Keratinocyte (primary cell): ENCODE measurements around the gene TRUB1. TPM values are rescaled to one million over a fixed set of nuclear protein-coding genes. Genes with fewer than 3 reads are reported as not detected.

Source experiments
- DNase-seq: peaks from one replicate; pipeline ENCODE4 v3.0.0-alpha.2; 2011; ENCODE audit warnings: low read depth, missing footprints, low spot score
- FAIRE-seq: peaks from 2 replicates; lab custom pipeline; 2011; peaks lifted over from hg19 to GRCh38; lab: Jason Lieb, UNC
- H2AFZ ChIP-seq: 2 replicates; pipeline ENCODE4 v1.6.0; 2012; ENCODE audit warnings: low read length, control low read depth, inconsistent platforms; ENCODE audit not compliant: control insufficient read depth
- H3K27ac ChIP-seq: 2 replicates; pipeline ENCODE4 v1.5.1; 2011; ENCODE audit warnings: low read length; ENCODE audit not compliant: control insufficient read depth, insufficient read depth
- H3K27me3 ChIP-seq: 3 replicates; pipeline ENCODE4 v1.6.0; 2011; ENCODE audit warnings: low read length; ENCODE audit not compliant: control insufficient read depth, insufficient read depth; ENCODE audit errors: extremely low read depth
- H3K36me3 ChIP-seq, 2 experiments: 2 replicates in 1 of 2; 3 replicates in 1 of 2; pipeline ENCODE4 v1.5.1; 2011; ENCODE audit warnings: low read length in 2 of 2, mild to moderate bottlenecking in 1 of 2; ENCODE audit not compliant: control insufficient read depth in 2 of 2, insufficient read depth in 2 of 2; ENCODE audit errors: extremely low read depth in 1 of 2
- H3K4me1 ChIP-seq: 3 replicates; pipeline ENCODE4 v1.5.1; 2011; ENCODE audit warnings: low read length; ENCODE audit not compliant: control insufficient read depth, insufficient read depth; ENCODE audit errors: extremely low read depth
- H3K4me2 ChIP-seq: 3 replicates; pipeline ENCODE4 v1.6.0; 2011; ENCODE audit warnings: low read depth, low read length; ENCODE audit not compliant: control insufficient read depth, insufficient read depth; ENCODE audit errors: extremely low read depth
- H3K4me3 ChIP-seq, 3 experiments: fragments of 200-600 bp in 1 of 3; sonication (generic) in 1 of 3; 2 replicates in 2 of 3; 3 replicates in 1 of 3; pipeline ENCODE4 v1.5.1; 2011 to 2016; ENCODE audit warnings: low read length in 3 of 3, mild to moderate bottlenecking in 3 of 3, control low read depth in 2 of 3, inconsistent platforms in 1 of 3, low read depth in 1 of 3, mixed read lengths in 1 of 3, mixed run types in 1 of 3, moderate library complexity in 1 of 3; ENCODE audit not compliant: control insufficient read depth in 2 of 3, insufficient read depth in 2 of 3; ENCODE audit errors: extremely low read depth in 1 of 3
- H3K79me2 ChIP-seq: 2 replicates; pipeline ENCODE4 v1.6.0; 2012; ENCODE audit warnings: low read length; ENCODE audit not compliant: control insufficient read depth, insufficient read depth
- H3K9ac ChIP-seq: 3 replicates; pipeline ENCODE4 v1.6.0; 2011; ENCODE audit warnings: low read length; ENCODE audit not compliant: control insufficient read depth, insufficient read depth; ENCODE audit errors: extremely low read depth
- H3K9me1 ChIP-seq: 3 replicates; pipeline ENCODE4 v1.6.0; 2011; ENCODE audit warnings: low read length; ENCODE audit not compliant: control insufficient read depth, insufficient read depth; ENCODE audit errors: extremely low read depth
- H3K9me3 ChIP-seq: 2 replicates; pipeline ENCODE4 v1.5.1; 2012; ENCODE audit warnings: low read depth, low read length; ENCODE audit not compliant: control insufficient read depth
- H4K20me1 ChIP-seq: 3 replicates; pipeline ENCODE4 v1.6.0; 2011; ENCODE audit warnings: low read length; ENCODE audit not compliant: control insufficient read depth, insufficient read depth; ENCODE audit errors: extremely low read depth
- EZH2 ChIP-seq: IDR thresholded peaks from one replicate; pipeline ENCODE4 v1.6.1; 2012; ENCODE audit warnings: inconsistent platforms, mild to moderate bottlenecking, low read length, moderate library complexity
- dilution Hi-C: fragments of 300-500 bp; cut with MboI; formaldehyde crosslinking; loops from one replicate; pipeline ENCODE4 v1.7.0; 2020; ENCODE audit warnings: low sequenced_read_pairs; ENCODE audit not compliant: extremely low pct_ligation_motif_present
- polyA plus RNA-seq, 5 experiments: library from polyadenylated mRNA; depleted of rRNA in 3 of 5; stranded (reverse) in 3 of 5; stranded (forward) in 1 of 5; unstranded in 1 of 5; fragments of >200 nt; gene quantifications; 1 replicate in 1 of 5; 2 replicates in 3 of 5; 3 replicates in 1 of 5; pipeline versions ENCODE4 v1.2.1 to v1.2.3, GENCODE V29; 2011 to 2012; ENCODE audit warnings: missing spikeins in 2 of 5, low read depth in 1 of 5, low replicate concordance in 1 of 5
- small RNA-seq, 3 experiments: library from RNA; depleted of rRNA; stranded (forward); fragments of <200 nt; gene quantifications; one replicate each; pipeline ENCODE3, GENCODE V24; 2012; ENCODE audit warnings: low read depth in 3 of 3, low replicate concordance in 1 of 3; ENCODE audit not compliant: insufficient read length in 3 of 3
- TF ChIP-seq, protein P1 (sequence below), 3 experiments: IDR thresholded peaks in 1 of 3; conservative IDR thresholded peaks in 1 of 3; optimal IDR thresholded peaks in 1 of 3; 2 replicates in 2 of 3; 3 replicates in 1 of 3; pipeline versions ENCODE3 to v1.5.1; 2011; ENCODE audit warnings: low read length in 3 of 3, mild to moderate bottlenecking in 3 of 3, moderate library complexity in 2 of 3, control low read depth in 1 of 3, inconsistent platforms in 1 of 3; ENCODE audit not compliant: insufficient read depth in 2 of 3; ENCODE audit errors: extremely low read depth in 1 of 3

TRUB1 gene
- polyA plus RNA-seq, 1 donor (not counting 4 experiments of a cell fraction or from before 2014, with no cell fraction given) = 20.5 TPM

- no peaks in the 10 kb centered on the region for H3K79me2 ChIP-seq
- H3K36me3 ChIP-seq = no peaks in the 10 kb centered on the region
- TF ChIP-seq, protein P1, sequence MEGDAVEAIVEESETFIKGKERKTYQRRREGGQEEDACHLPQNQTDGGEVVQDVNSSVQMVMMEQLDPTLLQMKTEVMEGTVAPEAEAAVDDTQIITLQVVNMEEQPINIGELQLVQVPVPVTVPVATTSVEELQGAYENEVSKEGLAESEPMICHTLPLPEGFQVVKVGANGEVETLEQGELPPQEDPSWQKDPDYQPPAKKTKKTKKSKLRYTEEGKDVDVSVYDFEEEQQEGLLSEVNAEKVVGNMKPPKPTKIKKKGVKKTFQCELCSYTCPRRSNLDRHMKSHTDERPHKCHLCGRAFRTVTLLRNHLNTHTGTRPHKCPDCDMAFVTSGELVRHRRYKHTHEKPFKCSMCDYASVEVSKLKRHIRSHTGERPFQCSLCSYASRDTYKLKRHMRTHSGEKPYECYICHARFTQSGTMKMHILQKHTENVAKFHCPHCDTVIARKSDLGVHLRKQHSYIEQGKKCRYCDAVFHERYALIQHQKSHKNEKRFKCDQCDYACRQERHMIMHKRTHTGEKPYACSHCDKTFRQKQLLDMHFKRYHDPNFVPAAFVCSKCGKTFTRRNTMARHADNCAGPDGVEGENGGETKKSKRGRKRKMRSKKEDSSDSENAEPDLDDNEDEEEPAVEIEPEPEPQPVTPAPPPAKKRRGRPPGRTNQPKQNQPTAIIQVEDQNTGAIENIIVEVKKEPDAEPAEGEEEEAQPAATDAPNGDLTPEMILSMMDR (optimal IDR thresholded peaks at IDR 0.05 in 1 of 3, IDR thresholded peaks at IDR 0.05 in 1 of 3, conservative IDR thresholded peaks at IDR 0.05 in 1 of 3; ENCODE audit: extremely low read depth in 1 of 3, insufficient read depth in 2 of 3, low read length in 3 of 3) = no peak
- TF ChIP-seq EZH2 = no peak
- dilution Hi-C loops = no loop called here
- H3K4me1 ChIP-seq = no peaks in the 10 kb centered on the region
- DNase-seq (no peak), FAIRE-seq (no peak)
- H3K27ac ChIP-seq = no peak overlapping the region
- no peak overlapping the region for H3K4me3 ChIP-seq
- H3K9ac ChIP-seq = no peak overlapping the region
- H3K27me3 ChIP-seq = no peaks in the 10 kb centered on the region
- no peaks in the 10 kb centered on the region for H3K9me3 ChIP-seq
- H2AFZ ChIP-seq = no peak overlapping the region
- H3K9me1 ChIP-seq = no peaks in the 10 kb centered on the region
- H3K4me2 ChIP-seq = no peak overlapping the region
- H4K20me1 ChIP-seq = no peaks in the 10 kb centered on the region
Measured at GRCh38 chr10:115026056-115026745, 88.2 kb downstream of the TRUB1 start.

DNA sequence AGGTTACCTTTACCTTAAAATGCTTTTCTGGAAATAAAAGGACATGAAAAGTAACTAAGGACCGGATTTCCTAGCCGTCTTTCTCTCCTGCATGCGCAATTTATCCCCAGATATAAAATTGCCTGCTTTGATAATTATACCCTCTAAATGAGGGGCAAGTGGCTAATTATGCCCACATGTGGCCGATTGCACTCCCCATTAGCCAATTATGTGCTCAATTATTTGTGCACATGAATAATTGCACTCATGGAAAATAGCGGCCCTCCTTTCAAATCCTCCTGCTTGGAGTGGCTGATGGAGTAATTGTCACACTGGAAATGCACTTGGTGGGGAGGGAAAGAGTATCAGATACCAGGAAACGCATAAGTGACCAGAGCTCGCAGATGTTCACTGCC, 88.7 kb downstream of the TRUB1 start:
- no peak overlapping the region for H3K9ac ChIP-seq
- H3K4me2 ChIP-seq = no peak overlapping the region
- no peaks in the 10 kb centered on the region for H3K27me3 ChIP-seq
- no peaks in the 10 kb centered on the region for H3K9me1 ChIP-seq
- no peak for TF ChIP-seq EZH2
- no peak for DNase-seq
- H3K4me3 ChIP-seq = no peak overlapping the region
- no peaks in the 10 kb centered on the region for H3K79me2 ChIP-seq
- no peak for FAIRE-seq
- no peaks in the 10 kb centered on the region for H3K4me1 ChIP-seq
- no peaks in the 10 kb centered on the region for H3K36me3 ChIP-seq
- no peaks in the 10 kb centered on the region for H3K9me3 ChIP-seq
- no peak overlapping the region for H2AFZ ChIP-seq
- no peak overlapping the region for H3K27ac ChIP-seq
- dilution Hi-C loops = no loop called here
- no peaks in the 10 kb centered on the region for H4K20me1 ChIP-seq

Small RNAs within 50 kb of the gene (small RNA-seq; reads per million reads assigned to genes)
- 0 reads per million in 3 experiments for gene RNU6-1121P

Other genes with a start within 250 kb of the TRUB1 start
- 8.0 to 14.9 TPM (median 9.6 TPM) in 3 replicates for gene FHIP2A, start 116.4 kb upstream of the TRUB1 start, polyA plus RNA-seq
- gene ATRNL1, start 155.2 kb downstream of the TRUB1 start, polyA plus RNA-seq = 0.06 to 0.07 TPM in 2 of 3 replicates, not detected in the other